A673 (cell line): ENCODE measurements around the gene ARHGDIB. TPM values are rescaled to one million over a fixed set of nuclear protein-coding genes. Genes with fewer than 3 reads are reported as not detected.

ENCODE experiments used
- BruUV-seq: library from RNA; stranded (reverse); fragments of 400-500 nt; replicated peaks from 2 replicates; lab custom pipeline; 2021; lab: Mats Ljungman, UMichigan
- CTCF ChIA-PET: fragments of 300-600 bp; sonication (Branson Sonifier 250); formaldehyde crosslinking; loops from one replicate; lab custom pipeline; 2022; ENCODE audit warnings: antibody characterized with exemption; lab: Charles Lee
- POLR2A ChIA-PET: fragments of 300-600 bp; sonication (Branson Sonifier 250); formaldehyde crosslinking; loops from one replicate; lab custom pipeline; 2022; ENCODE audit warnings: antibody characterized with exemption; ENCODE audit not compliant: low non-redundant PET; lab: Charles Lee
- DNase-seq: peaks from one replicate; pipeline ENCODE4 v3.0.0-alpha.2; 2015; ENCODE audit warnings: low spot score
- H3K27ac ChIP-seq: fragments of 200-600 bp; sonication (generic); 2 replicates; pipeline ENCODE4 v1.5.1; 2016; ENCODE audit warnings: mixed run types, low read depth, mild to moderate bottlenecking, mixed read lengths, antibody characterized with exemption, low read length; ENCODE audit not compliant: poor library complexity, severe bottlenecking
- H3K27me3 ChIP-seq: fragments of 200-600 bp; sonication (generic); replicated peaks from 2 replicates; pipeline ENCODE4 v1.6.1; 2017; ENCODE audit warnings: mixed run types, low read depth, mild to moderate bottlenecking, mixed read lengths, antibody characterized with exemption, low read length; ENCODE audit not compliant: insufficient read depth, poor library complexity
- H3K36me3 ChIP-seq: fragments of 200-600 bp; sonication (generic); 2 replicates; pipeline ENCODE4 v1.6.1; 2016; ENCODE audit warnings: mixed run types, mild to moderate bottlenecking, mixed read lengths, antibody characterized with exemption, low read length; ENCODE audit not compliant: insufficient read depth, poor library complexity, severe bottlenecking
- H3K4me1 ChIP-seq: fragments of 200-600 bp; sonication (generic); 2 replicates; pipeline ENCODE4 v1.6.1; 2017; ENCODE audit warnings: mixed run types, mild to moderate bottlenecking, mixed read lengths, antibody characterized with exemption, low read length; ENCODE audit not compliant: insufficient read depth, poor library complexity, severe bottlenecking
- H3K4me3 ChIP-seq: fragments of 200-600 bp; sonication (generic); 2 replicates; pipeline ENCODE4 v1.5.1; 2016; ENCODE audit warnings: low read depth, mixed run types, mild to moderate bottlenecking, mixed read lengths, low read length; ENCODE audit not compliant: poor library complexity, severe bottlenecking
- H3K9me3 ChIP-seq: fragments of 200-600 bp; sonication (generic); 2 replicates; pipeline ENCODE4 v1.6.1; 2016; ENCODE audit warnings: mixed run types, low read depth, mild to moderate bottlenecking, mixed read lengths, antibody characterized with exemption, low read length; ENCODE audit not compliant: poor library complexity, severe bottlenecking
- CTCF ChIP-seq: fragments of 300-800, 200-600 bp; sonication (generic); conservative IDR thresholded peaks from 2 replicates; pipeline ENCODE4 v1.5.1; 2017; ENCODE audit warnings: low read depth, mild to moderate bottlenecking, antibody characterized with exemption, low read length, moderate library complexity, mixed read lengths
- EZH2 ChIP-seq: fragments of 200-600 bp; sonication (generic); IDR thresholded peaks from 2 replicates; pipeline ENCODE4 v1.6.1; 2017; ENCODE audit warnings: borderline replicate concordance, low read depth, mild to moderate bottlenecking, mixed read lengths, antibody characterized with exemption, low read length; ENCODE audit not compliant: poor library complexity, severe bottlenecking
- intact Hi-C: fragments of 100-400 bp; cut with micrococcal nuclease; formaldehyde crosslinking; loops from one replicate; pipeline ENCODE4 v1.10.0; 2022; ENCODE audit not compliant: unreplicated experiment
- total RNA-seq: library from RNA; stranded (reverse); gene quantifications from 2 replicates; pipeline ENCODE4 v1.2.3, GENCODE V29; 2021

The ARHGDIB gene
- total RNA-seq, 1 experiment from 2014 or later = 122 TPM

GRCh38 chr12:14999695-15000365 is 38.4 kb upstream of the ARHGDIB start:
- POLR2A ChIA-PET = no interaction called here
- no TSS peak for BruUV-seq
- Histone ChIP-seq H3K27ac (no peak overlapping the region), H3K36me3 (no peaks in the 10 kb centered on the region), H3K4me1 (no peaks in the 10 kb centered on the region), H3K4me3 (no peak overlapping the region), H3K9me3 (no peaks in the 10 kb centered on the region), H3K27me3 (no peaks in the 10 kb centered on the region)
- TF ChIP-seq EZH2 (no peak), CTCF (no peak)
- peak; percentile 47 for DNase-seq
- intact Hi-C loops = loop anchor here (2.0 to 10.0 kb wide), 3 partner anchors 221 to 525 kb away; partner anchors contain the start of gene RERG
- CTCF ChIA-PET = no interaction called here

GRCh38 chr12:14999021-14999694 is 37.8 kb upstream of the ARHGDIB start:
- Histone ChIP-seq H3K27ac (no peak overlapping the region), H3K27me3 (no peaks in the 10 kb centered on the region), H3K4me1 (no peaks in the 10 kb centered on the region), H3K4me3 (no peak overlapping the region), H3K9me3 (no peaks in the 10 kb centered on the region), H3K36me3 (no peaks in the 10 kb centered on the region)
- ChIA-PET CTCF (no interaction called here), POLR2A (no interaction called here)
- BruUV-seq = no TSS peak
- intact Hi-C loops = loop anchor here (2.0 to 10.0 kb wide), 2 partner anchors 222 to 364 kb away; partner anchors contain the start of gene RERG
- no peak for DNase-seq
- no peak for TF ChIP-seq CTCF

GRCh38 chr12:14997998-14998397 is 36.6 kb upstream of the ARHGDIB start:
- ChIA-PET CTCF (no interaction called here), POLR2A (no interaction called here)
- no peaks in the 10 kb centered on the region for H3K36me3 ChIP-seq
- H3K27me3 ChIP-seq = no peaks in the 10 kb centered on the region
- no peak overlapping the region for H3K27ac ChIP-seq
- no peak for TF ChIP-seq EZH2
- no peak for TF ChIP-seq CTCF
- H3K9me3 ChIP-seq = no peaks in the 10 kb centered on the region
- no peaks in the 10 kb centered on the region for H3K4me1 ChIP-seq
- DNase-seq = no peak
- no TSS peak for BruUV-seq
- intact Hi-C loops = loop anchor here (2.0 to 10.0 kb wide), 2 partner anchors 223 to 363 kb away; partner anchors contain the start of gene RERG
- no peak overlapping the region for H3K4me3 ChIP-seq
